ENCODE measurements around the gene ORMDL2. TPM values are rescaled to one million over a fixed set of nuclear protein-coding genes. Genes with fewer than 3 reads are reported as not detected.
"Not testable (repeated sequence)": the region's sequence is repeated elsewhere in the genome, so short reads cannot be mapped to it uniquely, and the experiment has no call there.

ORMDL2 gene
- total and polyA plus RNA-seq, 11 donors = 9.6 to 61.9 (median 23.7) TPM

- ATAC-seq (no peak), DNase-seq (no peak)
- no peak overlapping the region for H3K27ac ChIP-seq
- H3K9me3 ChIP-seq = no peaks in the 10 kb centered on the region
- TF ChIP-seq POLR2A (IDR thresholded peaks at IDR 0.05) = no peak
- TF ChIP-seq CTCF (IDR thresholded peaks at IDR 0.05) = no peak
- H3K4me3 ChIP-seq = no peak overlapping the region
- intact Hi-C loops (cut with DNase I) = loop anchor here in 4 of 10 donors (5.0 kb wide), 2 partner anchors 94 to 104 kb away; partner anchors contain the start of gene PYM1 (in 3 of the 4)
- H3K36me3 ChIP-seq = peaks cover 0 to 12% (median 0%) of the 10 kb centered on the region in 9 donors
- WGBS, 4 donors = 87 to 96% (median 95%) methylated on average over 9 to 10 of the region's 10 CpGs
- H3K27me3 ChIP-seq = no peaks in the 10 kb centered on the region
- peaks cover 0 to 28% (median 17%) of the 10 kb centered on the region in 12 donors for H3K4me1 ChIP-seq
These were observed 15.2 kb downstream of the ORMDL2 start for GRCh38 chr12:55833056-55833455.

GRCh38 chr12:55834400-55834799 lies 16.6 kb downstream of the ORMDL2 start:
- H3K4me1 ChIP-seq = peaks cover 0 to 19% (median 9%) of the 10 kb centered on the region in 12 donors
- not testable (repeated sequence) for H3K4me3 ChIP-seq, DNase-seq, ATAC-seq, H3K9me3 ChIP-seq, H3K27ac ChIP-seq, H3K27me3 ChIP-seq
- WGBS, 4 donors = 79 to 100% (median 84%) methylated on average over 5 to 6 of the region's 6 CpGs
- intact Hi-C loops (cut with DNase I) = loop anchor here in 4 of 10 donors (5.0 kb wide), 2 partner anchors 93 to 103 kb away; partner anchors contain the start of gene PYM1 (in 3 of the 4)
- H3K36me3 ChIP-seq = peaks cover 0 to 12% (median 0%) of the 10 kb centered on the region in 9 donors

GRCh38 chr12:55838361-55838760 lies 20.5 kb downstream of the ORMDL2 start:
- peaks cover 0 to 15% (median 0%) of the 10 kb centered on the region in 9 donors for H3K36me3 ChIP-seq
- intact Hi-C loops (cut with DNase I) = no loop called here
- TF ChIP-seq CTCF (IDR thresholded peaks at IDR 0.05) = no peak
- no peak for TF ChIP-seq POLR2A (IDR thresholded peaks at IDR 0.05)
- no peak overlapping the region for H3K4me3 ChIP-seq
- H3K27ac ChIP-seq = no peak overlapping the region
- no peaks in the 10 kb centered on the region for H3K9me3 ChIP-seq
- WGBS, 4 donors = 91 to 97% (median 95%) methylated on average over 2 to 3 of the region's 3 CpGs
- H3K4me1 ChIP-seq = peaks cover 0 to 14% (median 0%) of the 10 kb centered on the region in 12 donors
- DNase-seq (no peak), ATAC-seq (no peak)
- no peaks in the 10 kb centered on the region for H3K27me3 ChIP-seq

- peaks cover 0 to 15% (median 0%) of the 10 kb centered on the region in 12 donors for H3K4me1 ChIP-seq
- TF ChIP-seq POLR2A (IDR thresholded peaks at IDR 0.05) = no peak
- TF ChIP-seq CTCF (IDR thresholded peaks at IDR 0.05) = no peak
- peaks cover 0 to 14% (median 0%) of the 10 kb centered on the region in 9 donors for H3K36me3 ChIP-seq
- H3K4me3 ChIP-seq = no peak overlapping the region
- ATAC-seq (no peak), DNase-seq (no peak)
- no peaks in the 10 kb centered on the region for H3K9me3 ChIP-seq
- 75 to 88% (median 80%) methylated on average over 6 to 11 of the region's 11 CpGs for WGBS, 4 donors
- no peaks in the 10 kb centered on the region for H3K27me3 ChIP-seq
- intact Hi-C loops (cut with DNase I) = no loop called here
- H3K27ac ChIP-seq = no peak overlapping the region
These were observed 21.7 kb downstream of the ORMDL2 start for GRCh38 chr12:55839345-55840140.

All from heart left ventricle (tissue), 16 donors.